WTC11 (cell line): ENCODE data around the gene IFT20. TPM values are rescaled to one million over a fixed set of nuclear protein-coding genes. Genes with fewer than 3 reads are reported as not detected.
A peak's percentile ranks its signal among the peaks of the same experiment; 100 is the strongest.

Source experiments
- ATAC-seq: fragments of 200-7000 bp; cut with Tn5 transposase; 2 replicates; pipeline ENCODE4 v1.10.0; 2021; ENCODE audit warnings: mild to moderate bottlenecking, moderate library complexity
- CTCF ChIA-PET: fragments of 300-600 bp; sonication (Branson Sonifier 250); formaldehyde crosslinking; loops from one replicate; lab custom pipeline; 2021; ENCODE audit warnings: antibody characterized with exemption; lab: Charles Lee
- POLR2A ChIA-PET: fragments of 350-600 bp; sonication (Branson Sonifier 250); formaldehyde crosslinking; loops from one replicate; lab custom pipeline; 2021; ENCODE audit warnings: antibody characterized with exemption; lab: Charles Lee
- DNase-seq: peaks from one replicate; pipeline ENCODE4 v3.0.0; 2021; ENCODE audit warnings: low spot score
- H3K27ac Mint-ChIP-seq: 2 replicates; pipeline ENCODE4 v1.8.0; 2021; ENCODE audit warnings: mixed read lengths
- H3K27me3 Mint-ChIP-seq: 2 replicates; pipeline ENCODE4 v1.8.0; 2021; ENCODE audit warnings: low read depth, mild to moderate bottlenecking, moderate library complexity, mixed read lengths
- H3K36me3 Mint-ChIP-seq: 2 replicates; pipeline ENCODE4 v1.8.0; 2021; ENCODE audit warnings: mixed read lengths
- H3K4me1 Mint-ChIP-seq: 2 replicates; pipeline ENCODE4 v1.8.0; 2022; ENCODE audit warnings: mixed read lengths
- H3K4me3 Mint-ChIP-seq: 2 replicates; pipeline ENCODE4 v1.8.0; 2021; ENCODE audit warnings: mild to moderate bottlenecking, moderate library complexity, mixed read lengths
- H3K9me3 Mint-ChIP-seq: 2 replicates; pipeline ENCODE4 v1.8.0; 2021; ENCODE audit warnings: mixed read lengths
- ATF3 ChIP-seq: sonication (generic); formaldehyde crosslinking; conservative IDR thresholded peaks from 2 replicates; pipeline ENCODE4 v1.8.1; 2022; ENCODE audit warnings: mild to moderate bottlenecking, missing genetic modification reagents
- CBFB ChIP-seq: sonication (generic); formaldehyde crosslinking; IDR thresholded peaks from 2 replicates; pipeline ENCODE4 v1.8.1; 2022; ENCODE audit warnings: mild to moderate bottlenecking, low read depth, missing genetic modification reagents
- CTCF ChIP-seq: fragments of 200-600 bp; IDR thresholded peaks from 2 replicates; pipeline ENCODE4 v1.8.0; 2022; ENCODE audit warnings: antibody characterized with exemption
- E2F1 ChIP-seq: sonication (generic); formaldehyde crosslinking; IDR thresholded peaks from 2 replicates; pipeline ENCODE4 v1.8.0; 2022; ENCODE audit warnings: mild to moderate bottlenecking, missing genetic modification reagents
- ESRRA ChIP-seq: sonication (generic); formaldehyde crosslinking; IDR thresholded peaks from 2 replicates; pipeline ENCODE4 v1.8.1; 2022; ENCODE audit warnings: mild to moderate bottlenecking, missing genetic modification reagents, borderline replicate concordance
- GTF2I ChIP-seq: fragments of 250-450 bp; sonication (Bioruptor Pico); conservative IDR thresholded peaks from 2 replicates; pipeline ENCODE4 v1.4.0; 2021; ENCODE audit warnings: mild to moderate bottlenecking
- HMGA2 ChIP-seq: fragments of 250-450 bp; sonication (Bioruptor Pico); IDR thresholded peaks from 2 replicates; pipeline ENCODE4 v1.4.0; 2021; ENCODE audit warnings: mild to moderate bottlenecking, moderate library complexity
- KAT7 ChIP-seq: sonication (generic); formaldehyde crosslinking; IDR thresholded peaks from 2 replicates; pipeline ENCODE4 v1.8.1; 2023; ENCODE audit warnings: missing genetic modification reagents, mild to moderate bottlenecking, borderline replicate concordance
- NFE2L1 ChIP-seq: sonication (generic); formaldehyde crosslinking; IDR thresholded peaks from 2 replicates; pipeline ENCODE4 v1.8.1; 2023; ENCODE audit warnings: missing genetic modification reagents
- NR3C1 ChIP-seq: sonication (generic); formaldehyde crosslinking; conservative IDR thresholded peaks from 2 replicates; pipeline ENCODE4 v1.8.1; 2023; ENCODE audit warnings: low read depth, mild to moderate bottlenecking, missing genetic modification reagents
- RELA ChIP-seq: sonication (generic); formaldehyde crosslinking; IDR thresholded peaks from 2 replicates; pipeline ENCODE4 v1.8.1; 2022; ENCODE audit warnings: missing genetic modification reagents, mild to moderate bottlenecking, borderline replicate concordance
- TCF7 ChIP-seq: sonication (generic); formaldehyde crosslinking; IDR thresholded peaks from 2 replicates; pipeline ENCODE4 v1.8.0; 2022; ENCODE audit warnings: mild to moderate bottlenecking, low read depth, missing genetic modification reagents, moderate library complexity
- USF2 ChIP-seq: sonication (generic); formaldehyde crosslinking; IDR thresholded peaks from 2 replicates; pipeline ENCODE4 v1.8.1; 2023; ENCODE audit warnings: mild to moderate bottlenecking, missing genetic modification reagents, moderate library complexity
- ZNF121 ChIP-seq: sonication (generic); formaldehyde crosslinking; IDR thresholded peaks from 2 replicates; pipeline ENCODE4 v1.8.0; 2023; ENCODE audit warnings: missing genetic modification reagents
- ZNF219 ChIP-seq: sonication (generic); formaldehyde crosslinking; IDR thresholded peaks from 2 replicates; pipeline ENCODE4 v1.8.0; 2023; ENCODE audit warnings: missing genetic modification reagents, mild to moderate bottlenecking, borderline replicate concordance
- ZNF263 ChIP-seq: sonication (generic); formaldehyde crosslinking; IDR thresholded peaks from 2 replicates; pipeline ENCODE4 v1.8.1; 2022; ENCODE audit warnings: low read depth, mild to moderate bottlenecking, moderate library complexity, missing genetic modification reagents
- ZNF281 ChIP-seq: sonication (generic); formaldehyde crosslinking; IDR thresholded peaks from 2 replicates; pipeline ENCODE4 v1.8.0; 2023; ENCODE audit warnings: mild to moderate bottlenecking, missing genetic modification reagents
- ZNF423 ChIP-seq: fragments of 250-450 bp; sonication (Bioruptor Pico); IDR thresholded peaks from 2 replicates; pipeline ENCODE4 v2.1.2; 2022; ENCODE audit warnings: mild to moderate bottlenecking, moderate library complexity
- ZNF512 ChIP-seq: sonication (generic); formaldehyde crosslinking; IDR thresholded peaks from 2 replicates; pipeline ENCODE4 v1.8.1; 2022; ENCODE audit warnings: missing genetic modification reagents, borderline replicate concordance
- total RNA-seq: library from RNA; stranded (reverse); gene quantifications from 3 replicates; pipeline ENCODE4 v1.2.3, GENCODE V29; 2021

Gene IFT20
- total RNA-seq, 1 experiment from 2014 or later = 17.6 TPM

- no peak overlapping the region for H3K4me3 Mint-ChIP-seq
- no peaks in the 10 kb centered on the region for H3K9me3 Mint-ChIP-seq
- no peak for TF ChIP-seq HMGA2 (CRISPR knock-in tag)
- no peak for TF ChIP-seq ESRRA
- no peak for TF ChIP-seq ZNF263 (CRISPR knock-in tag)
- TF ChIP-seq TCF7 (CRISPR knock-in tag) = no peak
- no peak for TF ChIP-seq ZNF121
- no peak for TF ChIP-seq KAT7 (CRISPR knock-in tag)
- TF ChIP-seq ATF3 (CRISPR knock-in tag) = no peak
- TF ChIP-seq ZNF512 (CRISPR knock-in tag) = no peak
- no peak for TF ChIP-seq CBFB (CRISPR knock-in tag)
- no peak for TF ChIP-seq ZNF281 (CRISPR knock-in tag)
- no peak for TF ChIP-seq ZNF219 (CRISPR knock-in tag)
- TF ChIP-seq GTF2I (CRISPR knock-in tag) = no peak
- TF ChIP-seq CTCF = no peak
- no peak for TF ChIP-seq E2F1 (CRISPR knock-in tag)
- TF ChIP-seq NR3C1 (CRISPR knock-in tag) = no peak
- TF ChIP-seq RELA (CRISPR knock-in tag) = no peak
- no peak for TF ChIP-seq ZNF423 (CRISPR knock-in tag)
- no peak for TF ChIP-seq NFE2L1
- no peak for TF ChIP-seq USF2
- peaks cover 31% of the 10 kb centered on the region for H3K4me1 Mint-ChIP-seq
- H3K27me3 Mint-ChIP-seq = no peaks in the 10 kb centered on the region
- ATAC-seq (no peak), DNase-seq (no peak)
- peaks cover 49% of the 10 kb centered on the region for H3K36me3 Mint-ChIP-seq
- peak overlapping the region; percentile 84 for H3K27ac Mint-ChIP-seq
- ChIA-PET POLR2A (no interaction called here), CTCF (no interaction called here)
Observed at GRCh38 chr17:28324781-28325180, 10.5 kb downstream of the IFT20 start.
